Measurements from ENCODE around the gene SLX4IP.
A peak's percentile ranks its signal among the peaks of the same experiment; 100 is the strongest.

The SLX4IP gene

GRCh38 chr20:10662151-10662550, 227.0 kb downstream of the SLX4IP start:
- no peak overlapping the region for H4K5ac ChIP-seq (ENCODE audit: low read length)
- H2BK5ac ChIP-seq (ENCODE audit: low read length): no peak overlapping the region
- no peak overlapping the region for H4K8ac ChIP-seq (ENCODE audit: low read depth, low read length)
- WGBS (ENCODE audit: extremely low coverage, insufficient coverage, low lambda C conversion rate): no CpG with 5 or more reads among the region's 5 CpGs
- no peak overlapping the region for H3K23ac ChIP-seq (ENCODE audit: low read length)
- H3K27ac ChIP-seq (ENCODE audit: low read depth, low read length): no peak overlapping the region
- H3K56ac ChIP-seq (ENCODE audit: low read length): no peak overlapping the region
- H2BK120ac ChIP-seq (ENCODE audit: low read depth, low read length): no peak overlapping the region
- no peaks in the 10 kb centered on the region for H3K27me3 ChIP-seq (ENCODE audit: insufficient read depth, low read length, poor library complexity)
- H3K4ac ChIP-seq (ENCODE audit: low read depth, low read length): no peak overlapping the region
- H2AK5ac ChIP-seq (ENCODE audit: low read length): no peak overlapping the region
- no peak overlapping the region for H2BK15ac ChIP-seq (replicated peaks; ENCODE audit: low read depth)
- no peak overlapping the region for H3K4me2 ChIP-seq (ENCODE audit: low read length)
- peaks cover 15% of the 10 kb centered on the region for H3K79me2 ChIP-seq (ENCODE audit: control insufficient read depth, insufficient read depth, low read length)
- no peaks in the 10 kb centered on the region for H3K36me3 ChIP-seq (ENCODE audit: control insufficient read depth, insufficient read depth, low read length)
- peaks cover 31% of the 10 kb centered on the region for H3K4me1 ChIP-seq (ENCODE audit: control insufficient read depth, low read depth, low read length)
- H3K18ac ChIP-seq (ENCODE audit: low read length): no peak overlapping the region
- peak; percentile 63 for DNase-seq
- peaks cover 8% of the 10 kb centered on the region for H3K79me1 ChIP-seq (ENCODE audit: low read length)
- no peak overlapping the region for H3K4me3 ChIP-seq (ENCODE audit: low read length)
- H3K9ac ChIP-seq (ENCODE audit: low read length): no peak overlapping the region

- Histone ChIP-seq H4K8ac (ENCODE audit: low read depth, low read length) (no peak overlapping the region), H3K56ac (ENCODE audit: low read length) (peak overlapping the region; percentile 71), H3K9ac (ENCODE audit: low read length) (peak overlapping the region; percentile 12), H3K79me2 (ENCODE audit: control insufficient read depth, insufficient read depth, low read length) (peaks cover 18% of the 10 kb centered on the region), H3K4me2 (ENCODE audit: low read length) (no peak overlapping the region), H3K4me3 (ENCODE audit: low read length) (no peak overlapping the region), H2BK15ac (replicated peaks; ENCODE audit: low read depth) (no peak overlapping the region), H4K5ac (ENCODE audit: low read length) (no peak overlapping the region), H2BK5ac (ENCODE audit: low read length) (no peak overlapping the region), H3K23ac (ENCODE audit: low read length) (no peak overlapping the region), H3K36me3 (ENCODE audit: control insufficient read depth, insufficient read depth, low read length) (no peaks in the 10 kb centered on the region), H3K4ac (ENCODE audit: low read depth, low read length) (peak overlapping the region; percentile 49), H2BK120ac (ENCODE audit: low read depth, low read length) (no peak overlapping the region), H3K18ac (ENCODE audit: low read length) (no peak overlapping the region), H2AK5ac (ENCODE audit: low read length) (no peak overlapping the region), H3K27ac (ENCODE audit: low read depth, low read length) (no peak overlapping the region), H3K79me1 (ENCODE audit: low read length) (peaks cover 11% of the 10 kb centered on the region), H3K4me1 (ENCODE audit: control insufficient read depth, low read depth, low read length) (peaks cover 31% of the 10 kb centered on the region), H3K27me3 (ENCODE audit: insufficient read depth, low read length, poor library complexity) (no peaks in the 10 kb centered on the region)
- no peak for DNase-seq
- no CpG with 5 or more reads among the region's 10 CpGs for WGBS (ENCODE audit: extremely low coverage, insufficient coverage, low lambda C conversion rate)
Observed at GRCh38 chr20:10662661-10663458, 227.8 kb downstream of the SLX4IP start.

- no peak overlapping the region for H3K4me2 ChIP-seq (ENCODE audit: low read length)
- no peak overlapping the region for H3K23ac ChIP-seq (ENCODE audit: low read length)
- H3K4me1 ChIP-seq (ENCODE audit: control insufficient read depth, low read depth, low read length): peaks cover 31% of the 10 kb centered on the region
- no peaks in the 10 kb centered on the region for H3K27me3 ChIP-seq (ENCODE audit: insufficient read depth, low read length, poor library complexity)
- H4K8ac ChIP-seq (ENCODE audit: low read depth, low read length): no peak overlapping the region
- H3K4me3 ChIP-seq (ENCODE audit: low read length): no peak overlapping the region
- peak overlapping the region; percentile 52 for H3K27ac ChIP-seq (ENCODE audit: low read depth, low read length)
- no CpG with 5 or more reads among the region's 8 CpGs for WGBS (ENCODE audit: extremely low coverage, insufficient coverage, low lambda C conversion rate)
- peak overlapping the region; percentile 84 for H2AK5ac ChIP-seq (ENCODE audit: low read length)
- H2BK5ac ChIP-seq (ENCODE audit: low read length): peak overlapping the region; percentile 23
- peak overlapping the region; percentile 84 for H3K18ac ChIP-seq (ENCODE audit: low read length)
- DNase-seq: no peak
- no peak overlapping the region for H2BK120ac ChIP-seq (ENCODE audit: low read depth, low read length)
- H3K36me3 ChIP-seq (ENCODE audit: control insufficient read depth, insufficient read depth, low read length): no peaks in the 10 kb centered on the region
- H2BK15ac ChIP-seq (replicated peaks; ENCODE audit: low read depth): no peak overlapping the region
- H3K4ac ChIP-seq (ENCODE audit: low read depth, low read length): no peak overlapping the region
- H4K5ac ChIP-seq (ENCODE audit: low read length): no peak overlapping the region
- H3K79me2 ChIP-seq (ENCODE audit: control insufficient read depth, insufficient read depth, low read length): peaks cover 16% of the 10 kb centered on the region
- H3K56ac ChIP-seq (ENCODE audit: low read length): peak overlapping the region; percentile 70
- peak overlapping the region; percentile 15 for H3K9ac ChIP-seq (ENCODE audit: low read length)
- H3K79me1 ChIP-seq (ENCODE audit: low read length): peaks cover 8% of the 10 kb centered on the region
Observed at GRCh38 chr20:10663756-10664155, 228.7 kb downstream of the SLX4IP start.

- Histone ChIP-seq H3K79me1 (ENCODE audit: low read length) (peaks cover 8% of the 10 kb centered on the region), H3K9ac (ENCODE audit: low read length) (no peak overlapping the region), H3K18ac (ENCODE audit: low read length) (peak overlapping the region; percentile 65), H3K4me2 (ENCODE audit: low read length) (no peak overlapping the region), H3K56ac (ENCODE audit: low read length) (peak overlapping the region; percentile 2), H3K23ac (ENCODE audit: low read length) (no peak overlapping the region), H2AK5ac (ENCODE audit: low read length) (no peak overlapping the region), H4K5ac (ENCODE audit: low read length) (no peak overlapping the region), H3K4me3 (ENCODE audit: low read length) (no peak overlapping the region), H3K79me2 (ENCODE audit: control insufficient read depth, insufficient read depth, low read length) (peaks cover 18% of the 10 kb centered on the region), H3K4ac (ENCODE audit: low read depth, low read length) (no peak overlapping the region), H3K4me1 (ENCODE audit: control insufficient read depth, low read depth, low read length) (peaks cover 31% of the 10 kb centered on the region), H3K27ac (ENCODE audit: low read depth, low read length) (peak overlapping the region; percentile 22), H3K27me3 (ENCODE audit: insufficient read depth, low read length, poor library complexity) (no peaks in the 10 kb centered on the region), H4K8ac (ENCODE audit: low read depth, low read length) (no peak overlapping the region), H2BK5ac (ENCODE audit: low read length) (no peak overlapping the region), H2BK120ac (ENCODE audit: low read depth, low read length) (peak overlapping the region; percentile 19), H3K36me3 (ENCODE audit: control insufficient read depth, insufficient read depth, low read length) (no peaks in the 10 kb centered on the region), H2BK15ac (replicated peaks; ENCODE audit: low read depth) (no peak overlapping the region)
- WGBS (ENCODE audit: extremely low coverage, insufficient coverage, low lambda C conversion rate): no CpG with 5 or more reads among the region's 7 CpGs
- DNase-seq: no peak
Observed at GRCh38 chr20:10665027-10665561, 230.0 kb downstream of the SLX4IP start.

- no peak overlapping the region for H3K4me2 ChIP-seq (ENCODE audit: low read length)
- H3K4me3 ChIP-seq (ENCODE audit: low read length): no peak overlapping the region
- peaks cover 8% of the 10 kb centered on the region for H3K79me1 ChIP-seq (ENCODE audit: low read length)
- H2AK5ac ChIP-seq (ENCODE audit: low read length): no peak overlapping the region
- H3K9ac ChIP-seq (ENCODE audit: low read length): no peak overlapping the region
- H3K27me3 ChIP-seq (ENCODE audit: insufficient read depth, low read length, poor library complexity): no peaks in the 10 kb centered on the region
- no peak overlapping the region for H3K4ac ChIP-seq (ENCODE audit: low read depth, low read length)
- peaks cover 21% of the 10 kb centered on the region for H3K79me2 ChIP-seq (ENCODE audit: control insufficient read depth, insufficient read depth, low read length)
- H3K18ac ChIP-seq (ENCODE audit: low read length): peak overlapping the region; percentile 65
- H4K8ac ChIP-seq (ENCODE audit: low read depth, low read length): no peak overlapping the region
- no peak overlapping the region for H3K23ac ChIP-seq (ENCODE audit: low read length)
- peak; percentile 51 for DNase-seq
- H2BK120ac ChIP-seq (ENCODE audit: low read depth, low read length): no peak overlapping the region
- no peak overlapping the region for H4K5ac ChIP-seq (ENCODE audit: low read length)
- peak overlapping the region; percentile 38 for H2BK5ac ChIP-seq (ENCODE audit: low read length)
- no peaks in the 10 kb centered on the region for H3K36me3 ChIP-seq (ENCODE audit: control insufficient read depth, insufficient read depth, low read length)
- peak overlapping the region; percentile 36 for H3K56ac ChIP-seq (ENCODE audit: low read length)
- WGBS (ENCODE audit: extremely low coverage, insufficient coverage, low lambda C conversion rate): no CpG with 5 or more reads among the region's 6 CpGs
- peaks cover 29% of the 10 kb centered on the region for H3K4me1 ChIP-seq (ENCODE audit: control insufficient read depth, low read depth, low read length)
- H2BK15ac ChIP-seq (replicated peaks; ENCODE audit: low read depth): no peak overlapping the region
- H3K27ac ChIP-seq (ENCODE audit: low read depth, low read length): peak overlapping the region; percentile 21
Observed at GRCh38 chr20:10665791-10666190, 230.7 kb downstream of the SLX4IP start.
